GM19023 (cell line): ENCODE data around the gene TAF5.
"Not testable (repeated sequence)": the region's sequence is repeated elsewhere in the genome, so short reads cannot be mapped to it uniquely, and the experiment has no call there.

Source experiments
- ATAC-seq: cut with Tn5 transposase; IDR thresholded peaks from one replicate; pipeline ENCODE4 v1.9.1; 2021; ENCODE audit warnings: mild to moderate bottlenecking, moderate library complexity; ENCODE audit not compliant: unreplicated experiment

The TAF5 gene

GRCh38 chr10:103397191-103397825, 29.5 kb downstream of the TAF5 start:
- no peak for ATAC-seq

GRCh38 chr10:103413564-103413963, 45.8 kb downstream of the TAF5 start:
- ATAC-seq = no peak

- no peak for ATAC-seq
Measured at GRCh38 chr10:103415581-103415980, 47.8 kb downstream of the TAF5 start.

GRCh38 chr10:103416436-103417147, 48.8 kb downstream of the TAF5 start:
- no peak for ATAC-seq

- not testable (repeated sequence) for ATAC-seq
Measured at GRCh38 chr10:103417148-103417469, 49.3 kb downstream of the TAF5 start.

- ATAC-seq = no peak
Measured at GRCh38 chr10:103417601-103418000, 49.8 kb downstream of the TAF5 start.

- ATAC-seq = no peak
Measured at GRCh38 chr10:103419101-103419500, 51.3 kb downstream of the TAF5 start.

GRCh38 chr10:103423748-103424147, 56.0 kb downstream of the TAF5 start:
- ATAC-seq = no peak

GRCh38 chr10:103427866-103428265, 60.1 kb downstream of the TAF5 start:
- no peak for ATAC-seq

GRCh38 chr10:103428989-103429643, 61.3 kb downstream of the TAF5 start:
- ATAC-seq = no peak

- ATAC-seq = no peak
Measured at GRCh38 chr10:103429647-103430046, 61.9 kb downstream of the TAF5 start.

GRCh38 chr10:103431902-103432301, 64.1 kb downstream of the TAF5 start:
- ATAC-seq = no peak

GRCh38 chr10:103433858-103434257, 66.1 kb downstream of the TAF5 start:
- no peak for ATAC-seq
